Urothelium cell line (cell line): ENCODE measurements around the gene GALNT9.
A peak's percentile ranks its signal among the peaks of the same experiment; 100 is the strongest.
"Not testable (repeated sequence)": the region's sequence is repeated elsewhere in the genome, so short reads cannot be mapped to it uniquely, and the experiment has no call there.

Experiments
- DNase-seq: peaks from one replicate; pipeline ENCODE4 v3.0.0; 2011; ENCODE audit warnings: low spot score, mixed read lengths
- FAIRE-seq: peaks from 2 replicates; lab custom pipeline; 2011; peaks lifted over from hg19 to GRCh38; lab: Jason Lieb, UNC

Gene GALNT9

DNA sequence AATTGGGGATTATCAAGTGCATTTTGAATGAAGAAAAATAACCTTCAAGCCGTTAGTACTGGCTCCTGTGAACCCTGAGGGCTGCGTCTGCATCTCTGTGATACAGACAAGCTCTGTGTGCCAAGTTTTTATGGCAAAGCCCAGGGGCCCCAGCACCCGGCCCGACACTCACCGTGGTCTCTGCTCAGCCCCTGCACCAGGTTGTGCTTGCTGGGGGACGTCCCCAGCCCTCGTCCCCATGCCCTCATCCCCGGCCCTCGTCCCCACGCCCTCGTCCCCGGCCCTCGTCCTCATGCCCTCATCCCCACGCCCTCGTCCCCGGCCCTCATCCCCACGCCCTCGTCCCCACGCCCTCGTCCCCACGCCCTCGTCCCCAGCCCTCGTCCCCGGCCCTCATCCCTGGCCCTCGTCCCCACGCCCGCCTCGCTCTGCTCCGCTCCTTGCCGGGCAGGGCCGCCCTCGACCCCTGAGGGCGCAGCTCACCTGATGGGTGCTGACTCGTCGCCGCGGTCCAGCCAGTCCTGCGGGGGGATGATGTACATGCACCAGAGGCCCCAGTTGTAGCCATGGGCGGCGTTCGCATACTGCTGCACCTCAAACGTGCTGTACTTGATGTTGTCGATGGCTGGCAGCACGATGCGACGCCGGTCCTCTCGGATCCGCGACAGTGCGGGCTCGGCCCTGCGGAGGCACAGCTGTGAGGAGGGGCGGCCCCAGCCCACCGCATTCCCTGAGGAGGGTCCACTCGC lies 72.0 kb downstream of the GALNT9 start:
- FAIRE-seq (no peak), DNase-seq (no peak)

DNA sequence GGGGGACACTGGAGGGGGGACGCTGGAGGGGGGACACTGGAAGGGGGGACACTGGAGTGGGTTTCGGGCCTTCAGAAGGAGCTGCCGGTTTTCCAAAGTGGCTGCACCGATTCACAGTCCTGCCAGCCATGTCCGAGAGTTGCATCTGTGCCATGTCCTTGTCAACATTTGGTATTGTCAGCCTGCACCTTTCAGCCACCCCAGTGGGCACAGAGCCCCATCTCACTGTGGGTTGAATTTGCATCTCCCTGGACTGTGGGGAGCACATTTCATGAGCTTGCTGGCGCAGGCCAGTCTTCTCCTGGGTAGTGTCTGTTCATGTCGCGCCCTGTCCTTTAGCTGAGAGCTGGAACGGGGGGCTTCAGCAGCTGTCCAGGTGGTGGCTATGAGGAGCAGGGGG lies 72.7 kb downstream of the GALNT9 start:
- FAIRE-seq (no peak), DNase-seq (no peak)

DNA sequence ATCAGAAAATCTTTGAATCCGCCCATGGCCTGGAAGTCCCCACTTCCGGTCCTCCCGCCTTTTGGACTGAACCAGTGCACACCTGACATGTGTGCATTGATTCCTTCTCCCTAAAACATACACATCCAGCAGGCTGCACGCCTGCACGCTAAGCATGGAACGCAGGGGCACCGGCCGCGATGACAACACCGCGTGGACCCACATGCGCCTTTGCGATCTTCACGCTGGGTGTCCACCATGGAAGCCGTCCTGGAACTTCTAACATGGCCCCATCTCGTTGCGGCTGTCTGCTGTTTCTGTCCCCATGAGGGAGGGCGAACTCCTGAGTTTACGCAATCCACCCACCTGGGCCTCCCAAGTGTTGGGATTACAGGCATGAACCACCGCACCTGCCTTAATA lies 73.7 kb downstream of the GALNT9 start:
- FAIRE-seq (no peak), DNase-seq (no peak)

DNA sequence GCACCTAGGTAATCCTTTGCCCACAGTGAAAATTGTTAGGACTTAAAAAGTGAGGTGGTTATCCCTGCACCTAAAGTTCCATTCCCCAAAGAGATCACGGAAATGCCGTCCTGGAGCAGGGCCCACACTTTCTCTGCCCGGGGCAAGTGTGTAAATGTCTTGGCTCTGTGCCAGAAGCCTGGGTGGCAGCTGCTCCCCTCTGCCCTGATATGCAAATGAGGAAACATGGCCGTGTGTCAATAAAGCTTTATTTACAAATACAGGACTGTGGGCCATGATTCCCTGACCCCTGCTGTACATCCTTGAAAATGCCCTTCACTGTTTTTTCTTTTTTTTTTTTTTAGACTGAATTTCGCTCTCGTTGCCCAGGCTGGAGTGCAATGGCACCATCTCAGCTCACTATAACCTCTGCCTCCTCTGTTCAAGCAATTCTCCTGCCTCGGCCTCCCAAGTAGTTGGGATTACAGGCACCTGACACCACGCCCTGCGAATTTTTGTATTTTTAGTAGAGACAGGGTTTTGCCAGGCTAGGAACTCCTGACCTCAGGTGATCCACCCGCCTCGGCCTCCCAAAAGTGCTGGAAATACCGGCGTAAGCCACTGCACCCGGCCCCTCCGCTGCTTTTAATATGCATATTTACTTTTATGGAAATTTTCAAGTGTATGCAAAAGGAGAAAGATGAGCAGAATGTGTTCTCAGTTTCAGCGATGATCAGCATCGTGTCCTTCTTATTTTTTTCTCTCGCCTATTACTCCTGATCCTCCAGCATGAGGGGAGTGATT lies 75.5 kb downstream of the GALNT9 start:
- no peak for DNase-seq
- no peak for FAIRE-seq

DNA sequence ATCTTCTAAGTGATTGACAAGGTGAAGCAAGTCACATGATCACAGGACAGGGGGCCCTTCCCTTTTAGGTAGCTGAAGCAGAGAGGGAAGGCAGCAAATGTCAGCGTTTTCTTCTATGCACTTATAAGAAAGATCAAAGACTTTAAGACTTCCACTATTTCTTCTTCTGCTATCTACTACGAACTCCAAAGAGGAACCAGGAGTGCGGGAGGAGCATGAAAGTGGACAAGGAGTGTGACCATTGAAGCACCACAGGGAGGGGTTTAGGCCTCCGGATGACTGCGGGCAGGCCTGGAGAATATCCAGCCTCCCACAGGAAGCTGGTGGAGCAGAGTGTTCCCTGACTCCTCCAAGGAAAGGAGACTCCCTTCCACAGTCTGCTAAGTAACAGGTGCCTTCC lies 76.4 kb downstream of the GALNT9 start:
- not testable (repeated sequence) for FAIRE-seq, DNase-seq

DNA sequence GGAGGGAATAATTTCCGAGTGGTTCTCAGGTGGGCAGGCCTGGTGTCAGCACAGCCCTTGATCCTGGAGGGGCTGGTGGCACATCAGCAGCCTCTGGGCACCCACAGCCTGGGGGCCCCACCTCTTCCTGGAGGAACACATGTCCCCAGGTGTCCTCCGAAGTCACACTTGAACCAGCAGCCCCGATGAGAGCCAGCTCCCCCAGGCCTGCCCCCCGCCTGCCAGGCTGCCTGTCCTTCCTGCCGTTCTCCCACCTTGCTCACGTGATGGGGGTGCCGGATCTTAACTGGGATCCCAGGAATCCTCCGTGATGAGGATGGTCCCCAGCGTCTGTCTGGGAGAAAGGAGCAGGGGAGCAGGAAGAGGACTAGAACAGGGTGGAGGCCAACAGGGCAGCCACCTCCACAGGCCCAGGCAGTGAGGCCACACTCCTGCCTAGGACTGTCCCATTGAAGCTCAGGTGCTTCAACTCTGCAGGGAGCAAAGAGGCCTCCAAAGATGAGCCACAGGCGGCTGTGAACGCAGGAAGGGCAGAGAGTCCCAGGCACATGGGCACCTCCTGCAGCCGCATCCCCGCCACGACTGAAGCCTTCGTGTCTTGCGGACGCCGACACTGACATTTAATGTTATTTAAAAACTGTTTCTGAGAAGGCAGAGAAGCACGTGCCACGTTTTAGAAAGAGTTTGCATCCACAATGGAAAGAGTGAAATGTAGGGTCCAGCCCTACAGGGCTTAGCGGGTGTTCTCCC lies 77.5 kb downstream of the GALNT9 start:
- FAIRE-seq (no peak), DNase-seq (no peak)

DNA sequence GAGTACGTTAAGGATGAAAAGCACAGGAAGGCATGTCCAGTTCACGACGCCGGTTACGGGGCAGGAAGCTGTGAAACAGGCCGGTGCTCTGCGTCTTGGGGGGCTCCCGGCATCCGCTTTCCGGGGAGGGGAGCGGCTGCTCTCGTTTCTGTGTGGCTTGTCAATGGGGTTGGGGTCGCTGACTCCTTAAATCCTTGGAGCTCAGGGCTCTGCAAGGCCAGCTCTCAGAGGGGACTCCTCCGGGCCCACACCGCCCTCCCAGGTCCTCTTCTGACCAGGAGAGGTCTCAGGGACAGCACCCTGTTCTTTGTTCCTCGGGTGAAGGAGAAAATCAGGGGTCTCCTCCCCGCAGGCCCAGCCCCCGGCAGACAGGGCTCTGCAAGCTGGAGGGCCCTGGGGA lies 78.1 kb downstream of the GALNT9 start:
- FAIRE-seq: no peak
- DNase-seq: no peak

DNA sequence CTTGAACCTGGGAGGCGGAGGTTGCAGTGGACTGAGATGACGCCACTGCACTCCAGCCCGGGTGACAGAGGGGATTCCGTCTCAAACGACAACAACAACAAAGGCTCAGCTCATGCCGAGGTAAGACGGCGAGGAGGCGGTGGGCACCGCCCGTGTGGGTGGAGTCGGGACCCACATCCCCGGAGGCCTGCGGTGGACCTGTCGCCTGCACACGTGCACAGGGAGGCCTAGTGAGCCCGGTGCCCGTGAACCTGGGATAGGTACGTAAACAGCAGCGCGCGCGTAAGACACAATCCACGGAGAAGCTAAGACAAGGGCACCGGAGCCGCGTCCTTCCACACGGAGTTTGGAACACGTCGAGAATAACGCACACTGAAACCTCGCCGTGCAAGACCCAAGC lies 78.7 kb downstream of the GALNT9 start:
- FAIRE-seq (no peak), DNase-seq (no peak)

DNA sequence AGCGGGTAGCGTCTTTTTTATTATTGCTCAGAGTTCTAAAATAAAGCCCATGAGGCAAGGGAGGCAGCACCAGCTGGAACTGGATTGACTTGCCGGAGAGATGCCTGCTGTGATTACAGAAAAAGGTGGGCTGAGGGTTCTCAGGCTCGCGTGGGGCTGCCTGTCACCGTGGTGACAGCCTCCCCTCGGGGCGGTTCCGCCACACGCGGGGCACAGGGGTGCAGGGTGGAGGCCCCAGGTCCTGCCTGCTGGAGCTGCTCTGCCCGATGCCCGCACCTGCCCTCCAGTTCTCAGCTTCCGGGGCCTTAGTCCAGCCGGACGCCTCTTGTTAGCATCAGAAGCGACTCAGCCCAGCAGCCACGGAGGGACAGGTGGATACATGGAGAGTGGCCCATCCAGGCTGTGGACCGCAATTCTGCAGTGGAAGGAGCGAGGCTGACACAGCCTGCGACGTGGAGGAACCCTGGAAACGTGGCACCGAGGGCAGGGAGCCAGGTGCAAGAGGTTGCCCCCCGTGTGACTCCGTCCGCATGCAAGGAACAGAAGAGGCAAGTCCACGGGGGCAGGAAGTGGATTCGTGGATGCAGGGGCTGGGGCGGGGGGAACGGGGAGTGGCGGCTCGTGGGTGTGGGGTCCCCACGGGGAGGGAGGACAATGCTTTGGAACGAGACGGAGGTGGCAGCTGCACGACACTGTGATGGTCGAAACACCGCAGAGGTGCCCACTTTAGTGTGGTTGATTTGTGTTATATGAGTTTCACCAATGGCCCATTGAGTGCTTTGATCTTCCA lies 79.5 kb downstream of the GALNT9 start:
- FAIRE-seq (no peak), DNase-seq (no peak)

DNA sequence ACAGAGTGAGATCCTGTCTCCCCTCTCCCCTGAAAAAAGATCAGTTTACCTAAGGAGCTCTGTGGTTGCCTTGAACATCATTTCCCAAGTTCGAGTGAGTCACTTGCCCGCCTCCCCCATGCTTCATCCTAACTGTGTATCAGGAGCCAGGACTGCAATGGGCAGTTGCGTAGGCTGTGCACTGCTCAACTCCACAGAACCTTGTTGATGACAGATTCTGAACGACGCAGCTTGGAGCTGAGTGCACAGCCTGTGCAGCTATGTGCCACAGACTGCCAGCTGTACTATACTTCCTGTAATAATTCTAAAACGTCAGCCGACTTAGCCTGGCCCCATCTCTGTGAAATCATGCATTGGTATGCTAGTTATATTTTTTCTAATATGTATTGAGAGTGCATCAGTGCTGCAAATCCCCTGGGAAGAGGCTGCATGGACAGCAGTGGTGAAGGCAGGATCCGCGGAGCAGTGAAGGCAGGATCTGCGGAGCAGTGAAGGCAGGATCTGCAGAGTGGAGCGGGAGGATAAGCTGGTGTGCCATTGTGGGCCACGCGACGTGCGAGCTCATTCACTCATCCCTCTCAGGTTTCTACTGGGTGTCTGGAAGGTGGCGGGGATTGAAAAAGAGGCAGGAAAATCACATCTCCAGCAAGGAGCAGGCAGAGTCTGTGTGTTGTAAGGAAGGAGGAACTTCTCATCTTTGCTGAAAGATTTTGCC lies 80.8 kb downstream of the GALNT9 start:
- DNase-seq (no peak), FAIRE-seq (no peak)

DNA sequence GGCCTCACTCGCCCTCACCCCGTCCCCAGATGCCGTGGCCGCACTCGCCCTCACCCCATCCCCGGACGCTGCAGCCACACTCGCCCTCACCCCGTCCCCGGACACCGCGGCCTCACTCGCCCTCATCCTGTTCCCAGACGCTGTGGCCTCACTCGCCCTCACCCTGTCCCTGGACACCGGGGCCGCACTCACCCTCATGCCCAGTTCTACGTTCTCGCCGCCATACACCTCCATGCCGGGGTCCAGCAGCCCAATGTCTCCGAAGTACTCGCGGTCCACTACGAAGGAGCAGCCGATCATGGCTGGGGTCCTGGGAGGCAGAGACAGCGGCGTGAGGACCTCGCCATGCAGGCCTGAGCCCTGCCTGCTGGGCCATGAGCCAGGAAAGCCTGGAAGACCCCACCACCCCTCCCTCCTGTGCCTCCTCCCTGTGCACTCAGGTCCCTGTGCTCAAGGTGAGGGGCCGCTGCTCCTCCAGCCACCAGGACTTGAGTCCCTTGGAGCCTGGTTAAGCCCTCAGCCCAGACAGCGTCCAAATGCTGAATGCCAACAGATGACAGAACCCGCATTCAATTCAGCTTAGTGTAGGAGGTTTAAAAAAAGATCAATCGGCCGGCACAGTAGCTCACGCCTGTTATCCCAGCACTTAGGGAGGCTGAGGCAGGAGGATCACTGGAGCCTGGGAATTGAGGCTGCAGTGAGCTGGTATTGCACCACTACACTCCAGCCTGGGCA lies 81.5 kb downstream of the GALNT9 start:
- DNase-seq (no peak), FAIRE-seq (no peak)

DNA sequence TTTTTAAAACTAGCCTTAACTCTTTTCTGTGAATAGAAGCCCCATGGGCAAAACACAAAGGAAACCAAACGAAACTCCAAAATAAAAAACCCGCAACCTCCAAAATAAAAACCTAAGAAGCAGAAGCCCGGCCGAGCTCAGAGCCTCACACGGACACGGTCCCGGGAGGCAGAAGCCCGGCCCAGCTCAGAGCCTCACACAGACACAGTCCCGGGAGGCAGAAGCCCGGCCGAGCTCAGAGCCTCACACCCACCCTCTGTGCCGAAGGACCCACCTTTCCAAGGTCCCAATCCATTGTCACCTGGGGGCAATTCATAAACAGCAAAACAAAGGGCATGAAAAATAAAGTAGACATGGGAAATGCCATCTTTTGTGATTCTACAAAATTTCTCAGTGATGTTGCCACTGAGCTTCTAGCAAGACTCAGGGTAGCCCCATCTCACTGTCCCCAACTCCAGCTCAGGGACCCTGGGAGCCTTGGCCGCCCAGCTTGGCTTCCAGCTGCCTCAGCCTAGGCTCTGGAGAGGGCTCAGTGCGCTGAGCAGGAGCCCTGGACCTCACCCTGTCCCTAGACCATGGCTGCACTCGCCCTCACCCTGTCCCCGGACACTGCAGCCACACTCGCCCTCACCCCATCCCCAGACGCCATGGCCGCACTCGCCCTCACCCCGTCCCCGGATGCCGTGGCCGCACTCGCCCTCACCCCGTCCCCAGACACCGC lies 82.2 kb downstream of the GALNT9 start:
- FAIRE-seq (no peak), DNase-seq (no peak)

DNA sequence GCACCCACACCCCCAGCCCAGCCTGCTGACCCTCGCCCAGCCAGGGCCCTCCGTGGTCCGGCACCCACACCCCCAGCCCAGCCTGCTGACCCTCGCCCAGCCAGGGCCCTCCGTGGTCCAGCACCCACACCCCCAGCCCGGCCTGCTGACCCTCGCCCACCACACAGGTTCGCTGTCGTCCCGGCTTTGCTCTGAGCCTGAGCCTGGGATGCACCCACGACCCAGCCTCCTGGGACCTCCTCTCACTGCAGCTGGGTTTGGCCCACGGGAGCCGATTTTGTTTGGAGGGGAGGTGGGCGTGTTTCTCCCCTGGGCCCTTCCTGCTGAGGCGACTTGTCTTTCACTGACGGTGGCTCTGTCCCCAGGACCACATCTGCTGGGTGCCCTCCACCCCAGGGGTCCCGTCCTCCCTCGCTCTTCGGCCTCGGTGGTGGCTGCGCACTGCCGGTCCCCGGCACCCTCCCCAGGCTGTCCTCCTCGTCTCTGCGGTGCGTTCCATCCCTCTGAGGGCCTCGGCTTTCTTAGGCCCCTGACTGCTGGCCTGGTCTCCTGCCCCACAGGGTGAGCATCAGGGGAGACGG lies 83.8 kb downstream of the GALNT9 start:
- DNase-seq: no peak
- no peak for FAIRE-seq

DNA sequence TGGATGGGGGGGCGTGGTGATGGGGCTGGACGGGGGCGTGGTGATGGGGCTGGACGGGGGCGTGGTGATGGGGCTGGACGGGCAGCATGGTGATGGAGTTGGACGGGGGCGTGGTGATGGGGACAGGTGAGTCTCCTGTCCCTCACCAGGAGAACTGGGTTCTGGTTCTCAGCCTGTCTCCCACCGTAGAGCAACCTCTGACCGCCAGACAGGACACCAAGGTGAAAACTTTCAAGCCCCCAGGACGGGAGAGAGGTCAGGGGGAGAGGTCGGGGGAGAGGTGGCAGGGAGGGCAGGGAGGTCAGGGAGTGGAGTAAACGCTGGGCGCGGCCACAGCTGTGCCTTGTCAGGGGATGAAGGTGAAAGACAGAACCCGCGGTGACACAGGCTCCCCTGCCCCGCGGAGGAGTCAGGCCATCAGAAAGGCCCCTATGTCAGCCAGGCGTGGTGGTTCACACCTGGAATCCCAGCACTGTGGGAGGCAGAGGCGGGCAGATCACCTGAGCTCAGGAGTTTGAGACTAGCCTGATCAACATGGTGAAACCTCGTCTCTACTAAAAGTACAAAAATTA lies 84.6 kb downstream of the GALNT9 start:
- FAIRE-seq: no peak

DNA sequence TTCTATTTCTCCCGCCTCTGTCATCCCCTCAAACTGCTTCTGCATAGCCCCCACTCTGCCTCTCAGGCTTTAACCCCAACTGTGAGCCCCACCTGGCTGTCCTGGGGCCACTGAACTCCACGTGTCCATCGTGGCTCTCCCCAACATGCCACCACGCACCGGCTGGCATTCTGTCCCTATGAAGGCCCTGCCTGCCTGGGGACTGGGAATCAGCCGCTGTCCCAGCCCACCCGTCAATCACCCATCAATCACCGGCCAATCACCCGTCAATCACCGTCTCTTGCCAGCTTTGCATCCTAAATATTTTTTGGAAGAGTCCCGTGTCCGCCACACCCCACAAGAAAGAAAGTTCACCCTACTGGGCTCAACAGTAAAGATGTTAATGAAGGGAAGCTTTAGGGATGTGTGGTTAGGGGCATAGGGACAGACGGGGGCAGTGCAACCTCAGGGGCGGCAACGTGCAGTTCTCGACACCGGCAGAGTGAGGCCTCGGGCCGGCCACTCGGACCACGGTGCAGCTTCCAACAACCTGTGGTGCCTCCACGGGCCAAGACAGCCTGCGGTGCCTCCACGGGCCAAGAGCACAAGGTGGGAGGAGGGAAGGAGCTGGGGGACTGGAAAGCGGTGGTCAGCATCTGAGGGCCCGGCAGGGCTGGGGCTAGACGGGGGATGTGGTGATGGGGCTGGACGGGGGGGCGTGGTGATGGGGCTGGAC lies 85.6 kb downstream of the GALNT9 start:
- DNase-seq (no peak), FAIRE-seq (peak; percentile 59)

More for the DNA sequence above, 84.6 kb downstream of the GALNT9 start:
- no peak for DNase-seq

DNA sequence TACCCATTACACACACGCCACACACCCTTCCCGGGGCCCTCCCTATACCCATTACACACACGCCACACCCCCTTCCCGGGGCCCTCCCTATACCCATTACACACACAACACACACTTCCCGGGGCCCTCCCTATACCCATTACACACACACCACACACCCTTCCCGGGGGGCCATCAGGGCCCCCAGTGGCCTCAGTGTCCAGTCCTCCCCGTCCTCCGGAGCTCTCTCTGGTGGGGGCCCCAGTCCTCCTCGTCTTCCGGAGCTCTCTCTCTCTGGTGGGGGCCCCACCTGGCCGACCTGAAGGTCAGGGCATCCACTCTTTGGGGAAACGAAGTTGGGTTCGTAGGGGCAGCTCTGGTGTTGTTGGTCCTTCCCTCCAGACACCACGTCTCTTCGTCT lies 86.2 kb downstream of the GALNT9 start:
- not testable (repeated sequence) for FAIRE-seq, DNase-seq

DNA sequence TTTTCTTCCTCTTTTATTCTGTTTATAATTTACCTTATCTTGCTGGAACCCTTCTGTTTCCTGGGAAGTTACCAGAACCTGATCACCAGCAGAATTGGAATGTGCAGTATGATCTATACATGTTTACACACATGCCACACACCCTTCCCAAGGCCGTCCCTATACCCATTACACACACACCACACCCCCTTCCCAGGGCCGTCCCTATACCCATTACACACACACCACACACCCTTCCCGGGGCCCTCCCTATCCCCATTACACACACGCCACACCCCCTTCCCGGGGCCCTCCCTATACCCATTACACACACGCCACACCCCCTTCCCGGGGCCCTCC lies 88.8 kb downstream of the GALNT9 start:
- not testable (repeated sequence) for FAIRE-seq, DNase-seq
